GM18519 (cell line): Measurements from ENCODE around the gene PRKCA.

Experiments used
- ATAC-seq: cut with Tn5 transposase; IDR thresholded peaks from one replicate; pipeline ENCODE4 v1.9.1; 2021; ENCODE audit warnings: mild to moderate bottlenecking, moderate library complexity; ENCODE audit not compliant: unreplicated experiment, low FRiP score

PRKCA gene

DNA sequence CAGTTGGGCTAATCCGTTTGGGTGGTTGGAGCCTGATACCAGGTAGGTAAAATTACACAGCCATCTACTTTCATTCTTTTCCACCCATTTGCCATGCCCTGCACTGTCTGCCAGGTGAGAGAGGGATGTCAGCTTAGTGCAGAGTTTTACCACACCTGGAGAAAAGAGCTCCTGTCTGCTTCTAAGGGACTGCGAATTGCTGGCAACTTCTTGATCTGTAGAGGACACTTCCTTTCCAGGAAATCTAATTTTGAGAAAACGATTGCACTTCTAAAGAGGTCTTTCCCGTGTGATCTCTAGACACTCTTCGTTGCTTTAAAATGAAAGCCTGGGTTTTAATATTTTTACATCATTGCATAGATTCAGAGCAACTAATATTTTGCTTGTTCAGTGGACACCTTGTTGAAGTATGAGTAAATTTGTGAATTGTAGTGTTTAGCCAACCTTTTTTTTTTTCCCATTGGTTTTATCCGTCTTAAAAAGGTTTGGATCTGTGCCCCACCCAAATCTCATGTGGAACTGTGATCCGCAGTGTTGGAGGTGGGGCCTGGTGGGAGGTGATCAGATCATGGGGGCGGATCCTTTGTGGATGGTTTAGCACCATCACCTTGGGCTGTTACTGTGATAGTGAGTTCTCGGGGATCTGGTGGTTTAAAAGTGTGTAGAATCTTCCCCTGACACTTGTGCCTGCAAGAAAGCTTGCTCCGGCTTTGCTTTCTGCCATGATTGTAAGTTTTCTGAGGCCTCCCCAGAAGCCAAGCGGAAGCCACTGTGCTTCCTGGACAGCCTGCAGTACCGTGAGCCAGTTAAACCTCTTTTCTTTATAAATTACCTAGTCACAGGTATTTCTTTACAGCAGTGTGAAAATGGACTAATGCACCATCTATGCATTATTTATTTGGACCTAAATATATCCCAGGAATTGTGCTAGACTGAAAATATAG is 104.6 kb downstream of the PRKCA start:
- ATAC-seq = no peak

DNA sequence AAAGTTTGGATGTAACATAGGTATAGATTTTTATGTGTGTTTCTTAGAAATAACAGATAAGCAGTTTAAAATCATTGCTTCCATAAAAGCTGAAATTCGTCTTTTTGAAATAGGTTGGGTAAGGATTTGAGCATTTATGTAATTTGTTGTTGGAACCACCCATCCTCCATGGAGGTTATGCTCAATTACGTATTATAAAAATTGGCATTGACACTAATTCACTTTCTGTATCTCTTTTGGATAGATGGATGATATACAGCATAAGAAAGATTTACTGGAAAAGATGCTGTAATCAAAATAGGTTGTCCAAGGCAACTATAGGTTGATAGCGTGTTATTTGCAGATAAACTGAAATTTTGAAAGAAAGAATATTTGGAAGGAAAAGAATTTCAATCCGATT is 105.5 kb downstream of the PRKCA start:
- ATAC-seq = no peak

DNA sequence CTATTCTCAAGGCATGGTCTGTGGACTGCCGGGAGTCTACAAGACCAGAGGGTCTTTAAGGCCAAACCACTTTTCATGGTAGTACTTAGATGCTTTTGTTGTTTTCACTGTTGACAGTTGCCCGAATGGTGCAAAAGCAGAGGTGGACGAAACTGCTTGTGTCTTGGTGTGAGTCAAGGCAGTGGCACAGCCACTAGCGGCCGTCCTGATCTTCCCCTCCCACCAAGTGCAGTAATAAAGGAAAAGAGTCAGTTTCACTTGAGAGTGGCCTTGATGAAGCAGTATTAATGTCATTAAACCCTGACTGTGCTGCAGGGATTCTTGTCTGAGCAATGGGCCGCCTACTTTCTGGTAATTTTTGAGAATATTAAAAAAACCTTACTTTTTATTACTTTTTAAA is 109.1 kb downstream of the PRKCA start:
- ATAC-seq = no peak

DNA sequence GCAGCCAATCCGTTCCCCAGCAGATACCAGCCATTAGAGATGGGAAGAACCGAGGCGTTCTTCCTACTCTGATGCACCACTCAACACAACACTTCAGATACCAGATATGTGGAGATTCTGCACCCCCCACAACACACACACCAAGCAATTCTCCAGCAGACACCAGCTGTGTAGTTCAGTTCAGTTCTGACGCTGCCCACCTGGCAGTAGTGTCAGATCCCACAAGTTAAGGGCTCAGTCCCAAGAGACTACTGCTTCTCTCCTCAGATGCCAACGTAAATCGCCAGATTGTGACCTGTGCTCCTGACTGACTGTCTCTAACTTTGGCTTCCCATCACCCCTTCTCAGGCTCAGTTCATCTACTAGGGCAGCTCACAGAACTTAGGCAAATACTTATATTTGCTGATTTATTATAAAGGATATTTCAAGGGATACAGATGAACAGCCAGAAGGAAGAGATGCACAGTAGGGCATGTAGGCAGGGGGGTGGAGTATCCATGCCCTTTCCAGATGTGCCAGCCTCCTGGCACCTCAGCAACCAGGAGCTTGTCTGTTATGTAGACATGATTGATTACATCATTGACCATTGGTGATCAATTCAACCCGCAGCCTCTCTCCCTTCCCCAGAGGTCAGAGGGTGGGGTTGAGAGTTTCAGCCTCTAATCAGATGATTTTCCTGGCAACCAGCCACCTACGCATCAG is 110.6 kb downstream of the PRKCA start:
- no peak for ATAC-seq

DNA sequence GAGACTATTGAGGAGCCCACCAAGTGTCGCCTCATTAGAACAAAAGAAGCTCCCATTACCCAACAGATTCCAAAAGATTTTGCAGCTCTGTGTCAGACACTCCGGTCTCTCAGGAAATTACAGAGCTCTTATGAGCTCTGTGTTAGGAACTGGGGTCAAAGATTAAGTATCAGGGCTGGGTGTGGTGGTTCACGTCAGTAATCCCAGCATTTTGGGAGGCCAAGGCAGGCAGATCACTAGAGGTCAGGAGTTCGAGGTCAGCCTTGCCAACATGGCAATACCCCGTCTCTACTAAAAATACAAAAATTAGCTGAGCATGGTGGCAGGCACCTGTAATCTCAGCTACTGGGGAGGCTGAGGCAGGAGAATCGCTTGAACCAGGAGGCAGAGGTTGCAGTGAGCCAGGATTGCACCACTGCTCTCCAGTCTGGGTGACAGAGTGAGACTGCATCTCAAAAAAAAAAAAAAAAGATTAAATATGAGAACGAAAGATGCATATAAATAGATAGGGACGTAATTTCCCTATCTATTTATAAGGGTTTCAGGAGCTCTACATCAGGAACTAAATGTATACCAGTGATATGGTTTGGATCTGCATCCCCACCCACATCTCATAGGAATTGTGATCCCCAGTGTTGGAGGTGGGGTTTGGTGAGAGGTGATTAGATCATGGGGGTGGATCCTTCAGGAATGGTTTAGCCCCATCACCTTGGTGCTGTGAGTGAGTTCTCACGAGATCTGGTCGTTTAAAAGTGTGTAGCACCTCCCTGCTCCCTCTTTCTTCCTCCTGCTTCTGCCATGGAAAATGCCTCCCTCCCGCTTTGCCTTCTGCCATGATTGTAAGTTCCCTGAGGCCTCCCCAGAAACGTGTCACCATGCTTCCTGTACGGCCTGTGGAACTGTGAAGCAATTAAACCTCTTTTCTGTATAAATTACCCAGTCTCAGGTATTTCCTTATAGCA is 111.4 kb downstream of the PRKCA start:
- no peak for ATAC-seq

DNA sequence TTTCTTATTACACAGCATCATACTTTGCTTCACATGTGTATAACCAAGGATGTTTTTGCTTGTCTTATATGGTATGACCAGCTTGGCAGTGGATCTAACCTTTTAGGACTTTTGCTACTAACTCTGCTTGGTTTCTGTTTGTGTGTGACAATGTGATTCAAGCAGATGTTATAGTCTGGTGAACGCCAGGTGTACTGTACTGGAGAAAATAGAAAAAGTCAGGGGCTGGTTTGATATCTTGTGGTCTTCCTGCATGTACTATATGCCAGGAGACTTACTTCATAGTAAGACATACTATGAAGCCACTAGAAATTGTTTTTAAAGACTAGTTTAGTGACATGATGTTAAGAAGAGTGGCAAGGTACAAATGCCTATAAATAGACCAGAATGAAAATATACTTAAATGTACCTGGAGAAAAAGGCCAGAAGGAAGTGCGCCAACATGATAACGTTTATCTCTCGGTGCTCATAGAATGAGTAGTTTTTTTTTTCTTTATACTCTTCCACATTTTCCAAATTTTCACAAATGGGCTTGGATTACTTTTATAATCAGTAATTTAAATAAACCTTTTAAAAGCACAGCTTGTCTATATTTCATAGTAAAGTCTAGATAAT is 112.3 kb downstream of the PRKCA start:
- no peak for ATAC-seq

DNA sequence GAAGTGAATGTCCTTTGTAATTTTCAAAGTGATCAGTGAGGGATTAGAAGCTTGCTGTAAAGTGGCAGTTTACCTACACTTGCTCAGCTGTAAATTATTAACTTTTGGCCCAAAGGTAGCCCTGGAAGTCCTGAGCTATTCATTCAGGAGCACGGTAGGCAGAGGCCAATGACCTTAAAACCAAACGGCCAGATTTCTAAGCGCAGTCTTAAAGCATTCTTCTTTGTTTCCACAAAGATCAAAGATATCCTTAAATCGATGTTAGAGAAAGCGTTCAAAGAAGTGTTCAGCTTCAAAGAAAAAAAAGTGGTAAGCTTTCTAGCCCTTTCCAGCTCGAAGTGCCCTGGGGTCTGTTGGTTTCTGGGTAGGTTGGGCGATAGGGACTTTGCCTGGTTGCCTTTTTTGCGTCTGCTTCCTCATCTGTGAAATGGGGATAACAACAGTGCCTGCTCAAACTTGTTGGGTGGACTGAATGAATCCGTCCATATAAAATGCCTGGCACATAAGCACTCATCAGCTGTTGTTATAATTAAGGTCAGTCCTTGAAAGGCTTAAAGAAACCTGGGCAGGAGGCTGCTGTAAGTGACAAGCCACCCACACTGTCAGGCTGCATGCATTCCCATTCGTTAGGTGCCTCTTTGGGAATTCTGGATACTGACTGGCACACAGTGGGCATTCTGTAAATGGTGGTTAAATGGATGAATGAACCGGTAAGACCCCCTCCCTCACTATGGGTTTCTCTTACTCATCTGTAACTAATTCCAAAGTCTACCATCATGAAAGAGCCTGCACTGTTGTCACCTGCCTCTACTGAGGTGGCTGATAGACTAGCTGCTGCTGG is 113.2 kb downstream of the PRKCA start:
- ATAC-seq = no peak

DNA sequence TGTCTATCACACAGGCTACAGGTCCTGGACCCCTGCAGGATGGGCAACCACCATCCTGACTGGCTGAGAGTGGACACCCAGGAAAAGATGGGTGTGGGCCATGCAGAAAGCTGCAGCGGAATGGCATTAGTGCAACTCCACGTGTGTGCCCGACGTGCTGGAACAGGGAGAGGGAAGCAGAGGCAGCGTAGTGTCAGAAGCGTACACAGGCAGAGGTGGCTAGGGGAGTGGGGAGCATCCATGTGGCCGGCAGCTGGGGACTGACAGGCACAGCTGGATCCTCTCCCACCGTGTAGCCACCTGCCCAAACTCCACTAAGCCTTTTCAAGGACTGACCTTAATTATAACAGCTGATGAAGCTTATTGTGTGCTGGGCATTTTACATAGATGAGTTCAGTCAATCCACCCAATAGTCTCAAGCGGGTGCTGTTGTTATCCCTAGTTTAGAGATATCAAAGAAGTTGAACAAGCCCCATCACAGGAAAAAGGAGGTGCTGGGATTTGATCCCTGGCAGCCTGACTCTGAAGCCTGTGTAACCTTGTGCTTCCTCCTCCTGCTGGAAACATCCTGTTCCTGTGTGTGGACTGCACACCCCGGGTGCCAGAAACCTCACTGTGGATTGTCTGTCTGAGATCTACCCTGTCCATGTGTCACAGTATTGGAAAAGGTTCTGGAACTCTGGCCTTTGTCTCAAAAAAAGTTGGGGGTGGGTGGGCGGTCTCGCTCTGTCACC is 114.0 kb downstream of the PRKCA start:
- no peak for ATAC-seq

DNA sequence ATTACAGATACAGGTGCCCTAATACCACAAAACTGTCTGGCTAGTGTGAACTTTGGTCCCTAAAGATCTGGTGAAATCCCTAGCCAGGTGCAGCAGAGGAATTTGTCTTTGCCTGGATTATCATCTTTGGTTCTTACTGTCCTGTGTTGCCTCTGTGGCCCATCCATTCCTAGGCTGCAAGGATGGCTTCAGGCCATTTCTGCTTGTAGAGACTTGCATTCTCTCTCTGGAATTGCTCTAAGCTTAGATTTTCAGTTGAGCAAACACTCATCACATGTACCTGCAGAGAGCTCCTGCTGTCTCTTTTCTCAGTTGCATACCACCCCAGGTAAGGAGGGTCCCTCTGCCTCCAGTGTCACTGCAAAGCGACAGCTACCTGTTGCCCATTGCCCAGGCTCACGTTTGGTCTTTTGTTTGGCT is 114.9 kb downstream of the PRKCA start:
- ATAC-seq = no peak

DNA sequence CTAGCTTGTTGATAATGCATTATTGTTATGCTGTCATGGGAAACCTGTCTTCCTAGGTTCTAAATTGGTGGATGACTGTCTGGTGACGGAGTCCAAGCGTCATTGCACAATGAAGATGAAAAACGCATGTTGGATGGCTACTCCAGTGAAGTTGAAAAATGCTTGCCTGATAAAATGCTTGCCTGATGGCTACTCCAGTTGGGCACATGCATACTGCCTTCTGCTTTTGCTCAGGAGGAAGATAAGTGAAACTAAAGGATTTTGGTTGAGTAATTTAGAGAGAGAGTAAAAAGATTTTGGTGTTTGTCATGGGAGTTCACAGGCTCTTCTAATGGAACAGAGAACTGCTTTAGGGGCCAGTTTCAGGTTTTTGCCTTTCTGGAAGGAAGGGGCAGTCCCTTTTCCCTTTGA is 118.6 kb downstream of the PRKCA start:
- ATAC-seq = no peak

DNA sequence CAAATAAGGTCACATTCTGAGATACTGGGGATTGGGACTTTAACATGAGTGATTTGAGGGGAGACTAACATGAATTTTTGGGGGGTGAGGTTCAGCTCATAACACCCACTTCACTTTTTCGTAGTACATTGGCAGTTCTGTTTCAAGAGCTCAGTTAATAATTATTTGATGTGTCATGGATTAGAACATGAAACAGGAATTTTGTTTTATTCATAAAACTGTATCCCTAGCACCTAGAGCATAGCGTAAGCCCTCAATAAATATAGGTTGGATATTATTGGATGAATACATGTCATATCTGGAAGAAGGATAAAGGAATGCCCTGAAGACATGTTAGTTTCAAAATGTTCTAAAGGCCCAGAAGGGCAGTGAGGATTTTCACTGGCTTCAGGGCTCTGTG is 119.8 kb downstream of the PRKCA start:
- no peak for ATAC-seq

DNA sequence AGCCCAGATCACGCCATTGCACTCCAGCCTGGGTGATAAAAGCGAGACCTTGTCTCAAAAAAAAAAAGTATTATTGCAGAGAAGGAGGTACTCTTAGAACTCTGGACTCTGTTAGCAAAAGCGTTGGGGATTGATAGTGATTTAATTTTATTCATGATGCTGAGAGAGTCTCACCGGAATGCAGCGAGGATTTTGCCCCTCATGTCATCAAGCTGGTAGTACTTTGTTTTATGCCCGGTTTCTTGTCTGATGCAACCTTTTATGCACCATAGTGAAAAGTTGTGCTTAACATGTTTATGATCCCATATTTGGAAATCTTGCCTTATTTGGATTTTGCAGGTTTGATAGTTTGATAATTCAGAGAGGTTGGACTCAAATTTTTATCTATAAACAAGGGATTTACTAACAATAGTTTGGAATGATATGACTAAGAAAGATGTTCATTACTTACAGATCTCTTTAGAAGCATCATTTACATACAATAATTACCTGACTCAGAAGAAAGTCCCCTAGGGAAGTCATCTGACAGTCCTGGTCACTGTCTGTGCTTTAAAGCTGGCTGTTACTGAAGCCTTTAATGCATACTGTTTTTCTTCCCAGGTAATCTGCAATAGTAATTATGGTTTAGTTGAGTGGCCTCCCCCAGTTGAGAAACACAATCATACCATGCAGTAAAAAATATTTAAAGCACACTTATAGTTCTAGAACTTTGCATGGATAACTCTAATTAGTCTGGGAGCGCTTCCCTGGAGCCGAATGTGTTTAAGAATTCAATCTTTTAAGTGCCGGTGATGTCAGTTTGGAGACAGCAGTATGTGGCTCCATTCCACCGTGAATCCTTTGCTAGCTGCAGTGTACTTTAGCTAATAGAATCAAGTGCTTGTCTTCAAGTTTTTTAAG is 120.9 kb downstream of the PRKCA start:
- ATAC-seq = no peak

DNA sequence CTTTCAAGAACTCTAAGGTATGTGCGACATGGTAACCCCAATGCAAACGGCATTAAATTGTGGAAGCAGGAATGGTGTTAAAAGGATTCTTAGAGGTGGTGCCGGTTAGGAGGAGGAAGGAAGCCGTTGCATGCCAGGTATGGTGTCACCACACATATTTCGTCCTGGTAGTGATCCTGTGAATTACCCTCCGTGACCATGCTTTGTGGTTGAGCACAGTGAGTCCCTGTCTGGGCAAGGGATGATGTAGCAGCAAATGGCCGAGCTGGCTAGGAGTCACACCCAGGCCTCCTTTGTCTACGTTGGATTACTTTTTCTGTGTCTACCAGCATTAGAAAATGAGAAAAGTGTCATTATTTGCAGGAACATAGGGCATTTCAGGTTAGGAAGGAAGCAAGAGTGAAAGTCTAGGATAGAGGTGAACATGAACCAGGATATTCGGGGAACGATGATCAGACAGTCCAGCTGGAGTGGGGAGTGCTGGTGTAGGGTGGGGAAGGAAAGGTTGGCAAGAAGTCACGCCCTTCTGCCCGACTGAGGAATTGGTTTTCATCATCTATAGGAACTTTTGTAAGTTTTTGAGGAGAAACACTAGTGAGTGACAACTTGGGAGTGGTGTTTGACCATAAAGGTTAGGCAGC is 123.5 kb downstream of the PRKCA start:
- ATAC-seq = no peak

DNA sequence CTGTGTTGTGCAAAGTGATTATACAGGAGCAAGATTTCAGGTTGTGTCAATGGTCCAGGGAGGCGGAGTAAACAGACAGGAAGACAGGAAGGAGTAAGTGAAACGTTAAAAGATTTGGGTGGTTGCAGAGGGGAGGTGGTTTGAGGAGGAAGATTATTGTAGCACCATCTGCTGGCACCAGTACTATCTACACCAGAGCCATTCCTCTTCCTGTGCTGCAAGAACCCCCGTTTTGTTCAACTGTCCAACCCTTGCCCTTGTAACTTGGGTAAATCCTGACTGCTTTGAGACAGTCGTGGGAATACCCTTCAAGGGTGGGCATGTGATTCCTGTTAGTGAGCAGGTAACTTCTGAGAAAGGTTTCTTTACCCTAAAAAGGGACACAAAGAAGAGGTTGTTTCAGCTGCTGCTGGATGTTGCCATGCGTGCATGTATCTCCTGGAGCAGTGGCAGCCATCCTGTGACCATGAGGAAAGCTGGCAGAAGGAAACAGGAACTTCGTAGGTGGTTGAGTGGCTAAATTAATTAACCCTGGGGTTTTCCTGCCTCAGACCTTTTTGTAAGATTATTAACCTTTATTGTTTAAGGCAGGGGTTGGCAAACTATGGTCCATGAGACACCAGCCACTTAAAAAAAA is 124.1 kb downstream of the PRKCA start:
- ATAC-seq = no peak

DNA sequence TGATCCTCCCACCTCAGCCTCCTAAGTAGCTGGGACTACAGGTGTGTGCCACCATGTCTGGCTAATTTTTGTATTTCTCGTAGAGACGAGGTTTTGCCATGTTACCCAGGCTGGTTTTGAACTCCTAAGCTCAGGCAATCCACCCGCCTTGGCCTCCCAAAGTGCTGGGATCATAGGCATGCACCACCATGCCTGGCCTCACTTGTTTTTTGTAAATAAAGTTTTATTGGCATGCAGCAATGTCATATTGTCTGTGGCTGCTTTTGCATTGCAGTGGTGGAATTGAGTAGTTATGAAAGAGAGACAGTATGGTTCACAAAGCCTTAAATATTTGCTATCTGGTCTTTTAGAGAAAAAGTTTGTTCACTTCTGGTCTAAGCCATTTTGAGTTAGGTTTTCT is 124.7 kb downstream of the PRKCA start:
- ATAC-seq = no peak

DNA sequence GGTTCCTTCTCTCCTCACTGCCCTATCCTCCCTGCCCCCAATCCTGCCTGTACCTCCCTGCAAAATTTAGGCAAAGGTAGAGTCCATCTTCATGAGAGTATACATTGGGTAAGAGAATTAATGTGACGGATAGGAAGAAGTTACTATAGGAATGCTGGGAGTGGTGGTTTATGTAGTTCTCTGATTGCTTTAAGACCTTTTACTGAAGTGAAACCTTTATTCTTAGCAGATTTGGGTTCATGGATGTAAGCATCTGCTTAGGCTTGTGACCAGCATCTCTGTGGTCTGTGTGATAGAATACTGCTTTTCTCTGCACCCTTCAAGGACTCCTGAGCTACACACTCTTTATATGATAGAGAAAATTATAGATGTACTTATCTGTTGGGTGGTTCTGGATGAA is 127.3 kb downstream of the PRKCA start:
- no peak for ATAC-seq
